B cell (primary cell): ENCODE measurements around the gene TP53BP2. TPM values are rescaled to one million over a fixed set of nuclear protein-coding genes. Genes with fewer than 3 reads are reported as not detected.

Experiments
- ATAC-seq: fragments of 200-7000 bp; cut with Tn5 transposase; one replicate; pipeline ENCODE4 v1.10.0; 2021; ENCODE audit warnings: low read depth, mild to moderate bottlenecking, moderate number of reproducible peaks, moderate library complexity
- CTCF ChIA-PET: fragments of 350-600 bp; sonication (Branson Sonifier 250); formaldehyde crosslinking; loops from one replicate; lab custom pipeline; 2021; ENCODE audit warnings: antibody characterized with exemption, inconsistent platforms; lab: Charles Lee
- POLR2A ChIA-PET: fragments of 350-600 bp; sonication (Branson Sonifier 250); formaldehyde crosslinking; loops from one replicate; lab custom pipeline; 2021; ENCODE audit warnings: antibody characterized with exemption; lab: Charles Lee
- DNase-seq: peaks from one replicate; pipeline ENCODE4 v3.0.0; 2013
- H2AFZ ChIP-seq: 2 replicates; pipeline ENCODE4 v1.6.1; 2012; ENCODE audit warnings: mild to moderate bottlenecking, low read depth, low read length; ENCODE audit not compliant: insufficient read depth, poor library complexity, severe bottlenecking
- H3K27ac ChIP-seq, 2 donors: 1 replicate in 1 of 2; 2 replicates in 1 of 2; pipeline ENCODE4 v1.5.1; 2012 to 2013; ENCODE audit warnings: low read length in 2 of 2, mild to moderate bottlenecking in 2 of 2, moderate library complexity in 1 of 2
- H3K27me3 ChIP-seq, 4 experiments: fragments of 200-600 bp in 1 of 4; sonication (generic) in 1 of 4; replicated peaks in 1 of 4; 1 replicate in 2 of 4; 2 replicates in 2 of 4; pipeline versions ENCODE4 v1.6.1 to v1.7.0; 2013 to 2016; ENCODE audit warnings: low read length in 3 of 4, mild to moderate bottlenecking in 2 of 4, mixed read lengths in 1 of 4, moderate library complexity in 1 of 4; ENCODE audit not compliant: insufficient read depth in 4 of 4, control insufficient read depth in 3 of 4; ENCODE audit errors: control extremely low read depth in 1 of 4
- H3K36me3 ChIP-seq, 2 experiments: replicated peaks in 1 of 2; 1 replicate in 1 of 2; 2 replicates in 1 of 2; pipeline versions ENCODE4 v1.6.1 to v1.7.1; 2013; ENCODE audit warnings: low read length in 1 of 2; ENCODE audit not compliant: insufficient read depth in 2 of 2, control insufficient read depth in 1 of 2; ENCODE audit errors: control extremely low read depth in 1 of 2, extremely low read depth in 1 of 2
- H3K4me1 ChIP-seq, 2 donors: fragments of 200-600 bp in 1 of 2; sonication (generic) in 1 of 2; 1 replicate in 1 of 2; 2 replicates in 1 of 2; pipeline versions ENCODE4 v1.5.1 to v1.6.1; 2013 to 2017; ENCODE audit warnings: low read length in 2 of 2; ENCODE audit not compliant: control insufficient read depth in 2 of 2, insufficient read depth in 2 of 2
- H3K4me2 ChIP-seq: replicated peaks from 2 replicates; pipeline ENCODE3; 2012; ENCODE audit warnings: mild to moderate bottlenecking, low read depth, low read length; ENCODE audit not compliant: poor library complexity, severe bottlenecking
- H3K4me3 ChIP-seq, 5 experiments: fragments of 200-600 bp in 1 of 5; sonication (generic) in 1 of 5; 1 replicate in 3 of 5; 2 replicates in 2 of 5; pipeline versions ENCODE4 v1.5.1 to v1.7.0; 2011 to 2016; ENCODE audit warnings: low read length in 4 of 5, mild to moderate bottlenecking in 4 of 5, low read depth in 2 of 5, control low read depth in 1 of 5, moderate library complexity in 1 of 5; ENCODE audit not compliant: insufficient read depth in 1 of 5; ENCODE audit errors: control extremely low read depth in 1 of 5, extremely low read depth in 1 of 5
- H3K79me2 ChIP-seq: fragments of 200-600 bp; sonication (generic); one replicate; pipeline ENCODE4 v1.6.0; 2016; ENCODE audit warnings: low read length; ENCODE audit not compliant: control insufficient read depth, insufficient read depth
- H3K9ac ChIP-seq: fragments of 200-600 bp; sonication (generic); 2 replicates; pipeline ENCODE4 v1.6.1; 2017; ENCODE audit warnings: mild to moderate bottlenecking, low read length, moderate library complexity
- H3K9me3 ChIP-seq, 3 donors: one replicate each; pipeline versions ENCODE4 v1.6.1 to v1.7.1; 2013; ENCODE audit warnings: low read length in 2 of 3; ENCODE audit not compliant: control insufficient read depth in 2 of 3, insufficient read depth in 1 of 3; ENCODE audit errors: control extremely low read depth in 1 of 3
- H4K20me1 ChIP-seq: 2 replicates; pipeline ENCODE4 v1.6.0; 2012; ENCODE audit warnings: mild to moderate bottlenecking, low read length; ENCODE audit not compliant: insufficient read depth, control insufficient read depth, poor library complexity, severe bottlenecking
- H3K27ac Mint-ChIP-seq: one replicate; pipeline ENCODE4 v1.8.0; 2021; ENCODE audit warnings: mixed read lengths
- H3K27me3 Mint-ChIP-seq: one replicate; pipeline ENCODE4 v1.8.0; 2021; ENCODE audit warnings: mixed read lengths
- H3K4me1 Mint-ChIP-seq: one replicate; pipeline ENCODE4 v1.8.0; 2021; ENCODE audit warnings: mixed read lengths
- H3K4me3 Mint-ChIP-seq: one replicate; pipeline ENCODE4 v1.8.0; 2021; ENCODE audit warnings: mixed read lengths
- H3K9me3 Mint-ChIP-seq: one replicate; pipeline ENCODE4 v1.8.0; 2022; ENCODE audit warnings: mixed read lengths; ENCODE audit not compliant: insufficient read depth
- EZH2 ChIP-seq: IDR thresholded peaks from 2 replicates; pipeline ENCODE4 v1.6.1; 2012; ENCODE audit warnings: borderline replicate concordance, low read depth, mild to moderate bottlenecking, moderate library complexity, low read length; ENCODE audit not compliant: insufficient read depth, poor library complexity, severe bottlenecking
- WGBS: methylation state at CpG from one replicate; pipeline ENCODE4 v1.1.5; 2013; ENCODE audit warnings: missing lambda C conversion rate; ENCODE audit not compliant: insufficient coverage; 5-methylcytosine and 5-hydroxymethylcytosine counted together
- intact Hi-C: fragments of 100-400 bp; cut with micrococcal nuclease; formaldehyde crosslinking; loops from one replicate; pipeline ENCODE4 v1.10.0; 2022
- polyA plus RNA-seq: library from polyadenylated mRNA; depleted of rRNA; stranded (reverse); fragments of >200 nt; gene quantifications from 2 replicates; pipeline ENCODE4 v1.2.3, GENCODE V29; 2012
- total RNA-seq, 2 donors: library from RNA; stranded (reverse); fragments of 120-200 nt in 1 of 2; gene quantifications; 1 replicate in 1 of 2; 2 replicates in 1 of 2; pipeline versions ENCODE4 v1.2.3 to v1.2.4, GENCODE V29; 2013 to 2022
- TF ChIP-seq, protein P1 (sequence below): fragments of 200-600 bp; IDR thresholded peaks from one replicate; pipeline ENCODE4 v1.8.0; 2022; ENCODE audit warnings: antibody characterized with exemption, mild to moderate bottlenecking

Gene TP53BP2
- total and polyA plus RNA-seq, 2 donors (not counting 1 experiment from before 2014, with no cell fraction given) = 10.8 to 40.0 TPM

DNA sequence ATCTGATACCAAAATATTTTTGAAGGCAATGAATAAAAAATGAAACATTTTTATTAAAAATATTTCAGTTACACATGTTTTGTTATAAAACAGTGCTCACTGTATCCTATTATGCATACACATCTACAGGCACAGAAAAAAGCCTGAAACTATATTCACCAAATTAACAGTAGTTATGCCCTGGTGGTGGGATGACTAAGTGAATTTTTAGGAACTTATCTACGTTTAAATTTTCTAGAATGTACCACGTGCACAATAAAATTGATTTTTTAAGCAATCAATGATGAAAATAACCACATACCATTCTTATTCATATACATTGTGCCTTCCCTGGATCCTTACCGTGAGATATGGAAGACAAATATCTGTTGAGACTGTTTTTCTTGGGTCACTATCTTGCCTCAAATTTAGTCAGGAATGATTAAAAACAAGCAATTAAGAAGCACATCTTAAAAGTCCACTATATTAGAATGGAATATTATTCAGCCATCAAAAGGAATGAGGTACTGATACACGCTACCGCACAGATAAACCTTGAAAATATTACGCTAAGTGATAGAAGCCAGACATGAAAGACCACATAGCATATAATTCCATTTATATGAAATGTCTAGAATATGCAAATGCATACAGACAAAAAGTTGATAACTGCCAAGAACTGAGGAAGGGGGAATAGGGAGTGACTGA lies 17.4 kb downstream of the TP53BP2 start:
- Histone ChIP-seq H2AFZ (no peak overlapping the region), H3K9ac (no peak overlapping the region), H3K27ac (no peak overlapping the region), H3K27me3 (no peaks in the 10 kb centered on the region), H3K9me3 (peaks cover 0 to 1% (median 0%) of the 10 kb centered on the region in 3 donors), H3K4me1 (peaks cover 33 to 36% of the 10 kb centered on the region in 2 donors), H4K20me1 (peaks cover 38% of the 10 kb centered on the region), H3K79me2 (peaks cover 87% of the 10 kb centered on the region), H3K4me3 (no peak overlapping the region), H3K4me2 (no peak overlapping the region), H3K36me3 (no peaks in the 10 kb centered on the region)
- TF ChIP-seq EZH2 = no peak
- TF ChIP-seq, protein P1, sequence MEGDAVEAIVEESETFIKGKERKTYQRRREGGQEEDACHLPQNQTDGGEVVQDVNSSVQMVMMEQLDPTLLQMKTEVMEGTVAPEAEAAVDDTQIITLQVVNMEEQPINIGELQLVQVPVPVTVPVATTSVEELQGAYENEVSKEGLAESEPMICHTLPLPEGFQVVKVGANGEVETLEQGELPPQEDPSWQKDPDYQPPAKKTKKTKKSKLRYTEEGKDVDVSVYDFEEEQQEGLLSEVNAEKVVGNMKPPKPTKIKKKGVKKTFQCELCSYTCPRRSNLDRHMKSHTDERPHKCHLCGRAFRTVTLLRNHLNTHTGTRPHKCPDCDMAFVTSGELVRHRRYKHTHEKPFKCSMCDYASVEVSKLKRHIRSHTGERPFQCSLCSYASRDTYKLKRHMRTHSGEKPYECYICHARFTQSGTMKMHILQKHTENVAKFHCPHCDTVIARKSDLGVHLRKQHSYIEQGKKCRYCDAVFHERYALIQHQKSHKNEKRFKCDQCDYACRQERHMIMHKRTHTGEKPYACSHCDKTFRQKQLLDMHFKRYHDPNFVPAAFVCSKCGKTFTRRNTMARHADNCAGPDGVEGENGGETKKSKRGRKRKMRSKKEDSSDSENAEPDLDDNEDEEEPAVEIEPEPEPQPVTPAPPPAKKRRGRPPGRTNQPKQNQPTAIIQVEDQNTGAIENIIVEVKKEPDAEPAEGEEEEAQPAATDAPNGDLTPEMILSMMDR = no peak
- WGBS = no CpG with 5 or more reads among the region's 6 CpGs
- H3K9me3 Mint-ChIP-seq = no peaks in the 10 kb centered on the region
- no peak overlapping the region for H3K27ac Mint-ChIP-seq
- H3K4me1 Mint-ChIP-seq = peaks cover 63% of the 10 kb centered on the region
- intact Hi-C loops = no loop called here
- no peak overlapping the region for H3K4me3 Mint-ChIP-seq
- POLR2A ChIA-PET = no interaction called here
- H3K27me3 Mint-ChIP-seq = no peaks in the 10 kb centered on the region
- no peak for DNase-seq
- ATAC-seq = no peak
- CTCF ChIA-PET = no interaction called here

GRCh38 chr1:223827193-223827663 lies 18.5 kb downstream of the TP53BP2 start:
- Histone ChIP-seq H2AFZ (no peak overlapping the region), H3K9ac (no peak overlapping the region), H3K27ac (no peak overlapping the region), H3K9me3 (peaks cover 0 to 1% (median 0%) of the 10 kb centered on the region in 3 donors), H3K4me1 (peaks cover 34 to 37% of the 10 kb centered on the region in 2 donors), H3K79me2 (peaks cover 88% of the 10 kb centered on the region), H3K36me3 (no peaks in the 10 kb centered on the region), H3K4me2 (no peak overlapping the region), H3K27me3 (no peaks in the 10 kb centered on the region), H3K4me3 (no peak overlapping the region), H4K20me1 (peaks cover 34% of the 10 kb centered on the region)
- WGBS = 90% methylated on average over 3 of the region's 3 CpGs
- H3K4me3 Mint-ChIP-seq = no peak overlapping the region
- intact Hi-C loops = no loop called here
- ChIA-PET POLR2A (no interaction called here), CTCF (interaction anchor here (1.0 kb wide), 1 partner anchor 14 kb away, joined by 4 read pairs; no protein-coding TSS in a partner anchor)
- TF ChIP-seq EZH2 = no peak
- TF ChIP-seq, protein P1 = no peak
- DNase-seq (no peak), ATAC-seq (no peak)
- no peak overlapping the region for H3K27ac Mint-ChIP-seq
- H3K27me3 Mint-ChIP-seq = no peaks in the 10 kb centered on the region
- peaks cover 66% of the 10 kb centered on the region for H3K4me1 Mint-ChIP-seq
- H3K9me3 Mint-ChIP-seq = no peaks in the 10 kb centered on the region
